ENCODE measurements around the gene IL1RAPL1.
"Not testable (repeated sequence)": the region's sequence is repeated elsewhere in the genome, so short reads cannot be mapped to it uniquely, and the experiment has no call there.

The IL1RAPL1 gene

GRCh38 chrX:28800671-28801070 lies 213.4 kb downstream of the IL1RAPL1 start:
- DNase-seq = not testable (repeated sequence)

- DNase-seq = no peak
These were observed 215.4 kb downstream of the IL1RAPL1 start for GRCh38 chrX:28802625-28803024.

DNA sequence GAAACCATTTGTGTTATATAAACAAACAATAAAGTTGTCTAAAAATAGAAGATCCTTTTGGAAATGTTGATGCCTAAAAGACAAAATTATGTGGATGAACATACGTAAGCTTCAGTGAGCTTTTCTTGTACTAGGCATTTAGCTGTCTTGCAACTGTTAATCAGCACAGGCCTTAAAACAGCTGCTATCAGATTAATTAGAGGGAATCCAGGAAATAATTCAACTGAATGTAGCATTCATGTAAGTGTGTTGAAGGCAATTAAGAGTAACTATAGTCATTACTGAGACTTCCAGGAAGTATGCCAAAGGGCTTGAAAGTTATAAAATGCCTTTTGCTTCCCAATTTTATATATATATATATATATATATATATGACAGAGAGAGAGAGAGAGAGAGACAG lies 248.7 kb downstream of the IL1RAPL1 start:
- DNase-seq = no peak

GRCh38 chrX:28843817-28844216 lies 256.6 kb downstream of the IL1RAPL1 start:
- DNase-seq = no peak

DNA sequence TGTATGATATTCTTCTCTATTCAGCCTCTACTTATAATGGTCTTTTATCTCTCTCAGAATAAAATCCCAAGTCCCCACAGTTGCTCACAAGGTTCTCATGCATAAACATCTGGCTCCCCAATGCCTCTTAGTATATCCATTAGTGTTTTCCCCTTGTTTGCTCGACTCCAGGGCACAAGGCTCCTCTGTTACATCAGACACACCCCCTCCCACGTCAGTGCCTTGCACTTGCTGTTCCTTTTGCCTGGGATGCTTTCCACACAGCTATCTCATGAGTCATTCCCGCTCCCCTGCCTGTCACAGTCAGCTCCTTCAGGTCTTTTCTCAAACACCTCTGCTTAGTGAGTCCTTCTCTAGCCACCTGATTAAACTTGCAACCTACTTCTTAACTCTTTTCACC lies 260.2 kb downstream of the IL1RAPL1 start:
- no peak for DNase-seq

- DNase-seq = no peak
These were observed 261.5 kb downstream of the IL1RAPL1 start for GRCh38 chrX:28848707-28849106.

DNA sequence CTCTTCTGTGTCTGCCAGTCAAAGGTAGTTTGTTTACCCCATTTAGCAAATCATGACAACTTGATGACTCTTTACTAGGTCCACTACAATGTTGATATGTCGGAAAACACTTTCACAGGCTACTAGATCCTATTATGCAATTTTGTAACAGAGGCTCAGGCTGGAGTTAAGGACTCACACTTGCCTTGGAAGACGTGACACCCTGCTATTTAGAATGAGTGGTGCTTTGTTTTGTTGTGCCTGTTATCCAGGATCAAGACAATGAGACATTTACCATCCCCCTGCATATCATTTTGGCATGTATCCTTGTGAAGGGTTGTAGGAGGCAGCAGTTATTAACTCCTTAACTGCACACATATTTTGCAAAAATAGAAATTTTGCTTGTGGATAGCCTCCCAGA lies 263.7 kb downstream of the IL1RAPL1 start:
- DNase-seq = no peak

DNA sequence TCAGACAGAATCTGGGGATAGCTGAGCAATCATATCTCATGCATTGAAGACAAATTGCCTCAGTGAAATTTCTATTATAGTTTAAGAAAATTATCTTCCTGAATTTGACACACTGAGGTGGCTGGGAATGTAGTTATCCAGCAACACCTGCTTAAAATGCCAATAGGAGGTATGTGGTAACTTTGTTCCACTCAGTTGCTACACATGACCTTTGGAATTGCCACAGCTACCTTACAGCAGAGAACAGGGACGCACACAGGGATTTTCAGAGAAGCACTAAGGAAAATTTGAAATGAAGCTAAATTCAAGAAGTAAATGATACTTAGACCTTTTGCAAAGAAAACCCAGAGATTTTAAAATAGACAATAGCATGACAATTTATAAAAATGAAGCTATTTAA lies 264.6 kb downstream of the IL1RAPL1 start:
- no peak for DNase-seq

DNA sequence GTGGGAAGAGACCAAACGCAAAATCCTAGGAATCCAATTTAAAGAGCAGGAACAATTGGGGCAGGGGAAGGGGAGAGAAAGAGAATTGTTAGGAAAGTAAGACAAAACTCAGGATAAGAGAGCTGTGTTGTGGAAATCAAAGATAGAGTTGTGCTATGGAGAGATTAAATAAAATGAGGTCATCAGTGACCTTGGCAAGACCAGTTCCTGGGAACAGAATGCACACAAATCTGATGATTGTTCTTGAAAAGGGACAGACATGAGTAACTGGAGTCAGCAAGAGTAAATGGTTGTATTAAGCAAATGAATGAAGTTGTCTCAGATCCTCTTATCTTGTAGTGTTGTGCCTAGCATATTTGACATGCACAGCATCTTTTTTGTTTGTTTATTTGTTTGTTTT lies 267.4 kb downstream of the IL1RAPL1 start:
- DNase-seq = no peak

GRCh38 chrX:28876408-28876807 lies 289.2 kb downstream of the IL1RAPL1 start:
- DNase-seq = no peak

- DNase-seq = no peak
These were observed 289.7 kb downstream of the IL1RAPL1 start for GRCh38 chrX:28876901-28877300.

DNA sequence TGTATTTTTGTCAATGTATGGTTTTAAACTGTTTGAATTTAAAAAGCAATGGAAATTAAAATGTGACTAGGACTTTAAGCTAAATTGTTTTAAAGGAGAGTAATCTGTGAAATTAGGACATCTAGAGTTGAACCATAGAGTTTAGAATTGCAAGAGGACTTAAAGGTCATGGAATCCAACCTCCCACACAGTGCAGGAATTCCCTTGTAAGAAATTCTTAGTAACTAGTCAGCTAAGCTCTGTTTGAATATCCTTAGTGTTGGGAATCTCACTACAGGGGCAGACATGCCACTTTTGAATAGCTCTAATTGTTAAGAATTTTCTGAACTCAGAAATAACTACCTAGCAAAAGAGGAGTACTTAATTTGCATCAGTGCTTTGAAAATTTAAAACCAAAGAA lies 292.9 kb downstream of the IL1RAPL1 start:
- no peak for DNase-seq

GRCh38 chrX:28884823-28885222 lies 297.6 kb downstream of the IL1RAPL1 start:
- DNase-seq = no peak

GRCh38 chrX:28888416-28888815 lies 301.2 kb downstream of the IL1RAPL1 start:
- DNase-seq = no peak

DNA sequence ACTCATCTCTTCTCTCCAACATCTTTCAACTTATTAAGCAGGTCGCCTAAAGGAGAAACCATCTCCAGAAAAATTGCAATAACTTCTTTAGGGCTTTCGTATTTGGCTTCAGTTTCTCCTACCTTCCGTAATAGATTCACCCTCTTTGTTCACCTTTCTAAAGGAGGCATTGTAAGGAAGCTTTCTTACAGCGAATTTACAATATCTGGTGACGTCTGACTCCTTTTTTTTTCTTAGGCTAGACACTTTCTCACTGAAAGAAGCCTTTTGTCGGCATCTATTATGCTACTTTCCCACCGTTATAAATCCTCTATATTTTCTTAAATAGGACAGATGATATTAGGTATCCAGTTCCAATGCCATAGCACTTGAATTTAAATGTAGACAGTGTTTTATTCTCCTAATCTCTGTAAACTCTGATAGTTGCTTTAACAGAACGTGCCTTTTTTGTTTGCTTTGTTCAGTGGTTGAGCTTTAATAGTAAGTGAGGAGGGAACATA lies 302.4 kb downstream of the IL1RAPL1 start:
- DNase-seq = no peak

DNA sequence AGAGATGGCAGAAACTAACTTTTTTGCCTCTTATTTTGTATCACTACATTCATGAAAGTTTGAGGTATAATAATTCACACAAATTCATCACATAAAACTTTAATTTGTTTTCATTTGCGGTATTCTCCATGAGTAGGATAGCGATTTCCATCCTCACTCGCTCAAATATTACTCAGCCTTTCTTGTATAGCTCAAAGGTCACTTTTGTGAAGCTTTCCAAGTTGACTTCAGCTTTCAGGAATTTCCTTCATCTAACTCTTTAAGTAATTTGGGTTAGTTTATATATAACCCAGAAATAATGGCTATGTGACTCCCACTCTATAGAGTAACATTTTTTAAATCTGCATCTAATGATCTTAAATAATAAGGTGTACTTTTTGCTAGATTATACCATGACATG lies 314.4 kb downstream of the IL1RAPL1 start:
- no peak for DNase-seq

- no peak for DNase-seq
These were observed 323.2 kb downstream of the IL1RAPL1 start for GRCh38 chrX:28910487-28910886.

DNA sequence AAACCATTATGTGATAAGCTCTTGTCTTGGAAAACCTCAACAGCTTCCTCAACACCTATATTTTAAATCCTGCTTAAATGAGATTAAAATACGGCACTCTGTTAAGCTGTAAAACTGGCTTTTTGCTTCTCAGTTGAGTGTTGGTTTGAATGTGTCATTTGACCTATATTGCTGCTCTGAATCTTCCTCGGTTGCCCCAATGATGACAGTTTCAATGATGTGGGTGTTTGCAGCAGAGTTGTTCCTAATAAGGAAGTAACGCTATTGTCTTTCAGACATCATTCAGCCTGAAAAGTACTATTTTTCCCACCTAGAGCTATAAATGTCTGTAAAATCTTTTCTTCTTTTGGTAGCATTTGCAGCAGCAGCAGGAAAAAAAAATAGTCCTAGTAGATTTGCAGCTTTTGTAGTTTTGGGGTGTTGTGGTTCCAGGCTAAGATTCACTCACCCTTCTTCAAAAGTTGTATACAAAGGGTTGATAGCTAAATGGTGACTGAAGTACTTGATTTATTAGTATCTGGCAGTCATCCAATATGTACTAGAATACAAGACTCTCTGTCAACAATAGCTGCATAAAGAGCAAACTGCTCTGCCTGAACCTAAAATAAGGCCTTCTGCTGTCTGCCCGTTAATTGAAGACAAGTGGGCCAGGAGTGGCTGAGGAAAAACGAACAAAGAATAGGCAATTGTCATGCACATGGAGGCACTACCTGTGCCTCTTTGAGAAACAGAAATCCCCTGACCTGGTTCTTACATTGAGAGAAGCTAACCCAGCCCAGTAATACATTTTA lies 333.1 kb downstream of the IL1RAPL1 start:
- DNase-seq = no peak

GRCh38 chrX:28922106-28922505 lies 334.9 kb downstream of the IL1RAPL1 start:
- no peak for DNase-seq

- no peak for DNase-seq
These were observed 359.6 kb downstream of the IL1RAPL1 start for GRCh38 chrX:28946846-28947245.

GRCh38 chrX:28960063-28960462 lies 372.8 kb downstream of the IL1RAPL1 start:
- DNase-seq = no peak

- DNase-seq = no peak
These were observed 379.1 kb downstream of the IL1RAPL1 start for GRCh38 chrX:28966331-28966730.

DNA sequence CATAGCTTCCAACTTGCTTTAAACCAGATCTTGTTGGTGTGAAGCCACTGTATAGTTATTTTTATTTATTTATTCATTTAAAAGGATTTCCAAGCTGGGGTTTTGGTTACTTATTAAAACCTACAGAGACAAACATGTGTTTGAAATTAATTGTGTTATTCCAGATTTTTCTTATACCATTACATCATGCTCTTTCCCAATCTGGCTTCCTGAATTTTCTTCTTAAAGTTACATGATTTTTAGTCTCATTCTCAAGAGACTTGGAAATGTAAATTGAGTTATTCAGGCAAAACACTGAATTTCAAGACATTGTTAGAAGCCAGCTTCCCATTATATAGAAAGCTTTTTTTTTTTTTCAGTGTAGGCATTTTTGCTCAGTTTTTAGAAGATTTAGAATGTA lies 381.9 kb downstream of the IL1RAPL1 start:
- DNase-seq = no peak

DNA sequence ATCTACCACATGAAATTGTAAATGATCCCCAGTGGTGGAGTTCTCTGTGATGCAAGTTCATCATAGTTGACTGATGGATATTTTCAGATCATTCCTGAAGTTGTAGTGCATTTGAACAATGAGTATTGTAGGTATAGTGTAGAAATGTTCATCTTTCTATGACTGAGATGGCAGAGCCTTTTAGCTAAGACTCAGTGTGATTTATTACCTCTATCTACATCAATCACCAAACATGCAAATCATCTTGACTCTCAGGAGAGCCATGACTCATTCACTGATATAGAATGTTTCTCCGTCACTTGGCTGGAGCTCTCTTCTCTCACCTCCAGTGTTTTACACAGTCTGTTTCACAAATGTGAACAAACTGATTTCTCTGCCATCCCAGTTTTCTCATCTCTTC lies 392.6 kb downstream of the IL1RAPL1 start:
- no peak for DNase-seq

DNA sequence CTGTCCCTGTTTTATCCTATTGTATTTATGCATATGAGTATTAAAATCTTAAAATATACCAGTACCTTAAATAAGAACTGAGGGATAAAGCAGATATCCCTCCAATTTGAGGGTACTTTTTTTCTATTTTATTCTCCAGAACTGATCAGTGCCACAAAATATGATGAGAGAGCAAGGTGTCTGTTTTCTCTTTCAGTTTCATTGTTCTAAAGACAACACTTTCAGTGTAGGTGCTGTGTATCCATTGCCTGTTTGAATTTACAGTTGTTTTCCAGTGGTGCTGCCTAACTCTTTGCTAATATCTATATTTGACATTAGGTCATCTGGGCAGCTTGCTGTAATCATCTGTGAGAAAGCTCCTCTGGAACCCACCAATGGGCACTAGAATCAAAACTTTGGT lies 394.7 kb downstream of the IL1RAPL1 start:
- no peak for DNase-seq
